ENCODE results near the gene CD63.

GRCh38 chr12:55716582-55716957 is 12.2 kb downstream of the CD63 start:
- TF ChIP-seq POLR2AphosphoS5 (IDR thresholded peaks at IDR 0.05) (no peak), RAD21 (conservative IDR thresholded peaks at IDR 0.05) (no peak), TAF1 (IDR thresholded peaks at IDR 0.05; ENCODE audit: low read depth) (no peak), CTCF (IDR thresholded peaks at IDR 0.05; ENCODE audit: poor library complexity, severe bottlenecking) (no peak), EZH2 (IDR thresholded peaks at IDR 0.05; ENCODE audit: borderline replicate concordance, insufficient read depth, low read length, poor library complexity, severe bottlenecking) (no peak), REST (IDR thresholded peaks at IDR 0.05; ENCODE audit: borderline replicate concordance) (no peak), EP300 (conservative IDR thresholded peaks at IDR 0.05; ENCODE audit: poor library complexity, severe bottlenecking) (no peak)
